Right lobe of liver (tissue), 4 donors: ENCODE results near the gene PCSK2.

ENCODE experiments used
- POLR2A ChIP-seq: fragments of 450-650 bp; IDR thresholded peaks from one replicate; pipeline ENCODE4 v1.6.1; 2017; ENCODE audit warnings: antibody characterized with exemption, mild to moderate bottlenecking
- TF ChIP-seq, protein P1 (sequence below), 4 donors: fragments of 200-600 bp in 3 of 4; fragments of 450-650 bp in 1 of 4; IDR thresholded peaks; one replicate each; pipeline versions ENCODE4 v1.5.1 to v1.8.0; 2016 to 2022; ENCODE audit warnings: antibody characterized with exemption in 4 of 4, mild to moderate bottlenecking in 2 of 4
- donor health status: DM: no; HTN: no; CAD: no.
- donor health status: DM: no; HTN: no; CAD: no.
- donor health status: DM: no; HTN: yes; CAD: no.

DNA sequence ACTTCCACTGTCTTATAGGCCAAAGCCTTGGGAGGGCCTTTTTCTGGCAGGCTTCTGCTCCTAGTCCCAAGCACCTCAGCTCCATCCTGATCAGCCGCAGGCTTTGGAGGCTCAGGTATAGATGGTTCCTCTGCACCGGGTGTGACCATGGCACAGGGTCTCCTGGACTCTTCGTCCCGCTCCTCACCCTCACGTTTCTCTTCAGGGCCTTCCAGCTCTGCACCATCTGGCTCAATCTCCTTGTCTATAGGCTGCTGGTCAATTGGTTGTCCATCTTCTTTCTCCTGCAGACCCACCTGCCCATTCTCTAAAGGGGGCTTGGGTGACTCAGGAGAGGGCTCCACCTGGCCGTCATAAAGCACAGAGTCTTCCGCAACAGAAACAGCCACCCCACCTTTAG is 267.4 kb downstream of the PCSK2 start:
- TF ChIP-seq, protein P1, sequence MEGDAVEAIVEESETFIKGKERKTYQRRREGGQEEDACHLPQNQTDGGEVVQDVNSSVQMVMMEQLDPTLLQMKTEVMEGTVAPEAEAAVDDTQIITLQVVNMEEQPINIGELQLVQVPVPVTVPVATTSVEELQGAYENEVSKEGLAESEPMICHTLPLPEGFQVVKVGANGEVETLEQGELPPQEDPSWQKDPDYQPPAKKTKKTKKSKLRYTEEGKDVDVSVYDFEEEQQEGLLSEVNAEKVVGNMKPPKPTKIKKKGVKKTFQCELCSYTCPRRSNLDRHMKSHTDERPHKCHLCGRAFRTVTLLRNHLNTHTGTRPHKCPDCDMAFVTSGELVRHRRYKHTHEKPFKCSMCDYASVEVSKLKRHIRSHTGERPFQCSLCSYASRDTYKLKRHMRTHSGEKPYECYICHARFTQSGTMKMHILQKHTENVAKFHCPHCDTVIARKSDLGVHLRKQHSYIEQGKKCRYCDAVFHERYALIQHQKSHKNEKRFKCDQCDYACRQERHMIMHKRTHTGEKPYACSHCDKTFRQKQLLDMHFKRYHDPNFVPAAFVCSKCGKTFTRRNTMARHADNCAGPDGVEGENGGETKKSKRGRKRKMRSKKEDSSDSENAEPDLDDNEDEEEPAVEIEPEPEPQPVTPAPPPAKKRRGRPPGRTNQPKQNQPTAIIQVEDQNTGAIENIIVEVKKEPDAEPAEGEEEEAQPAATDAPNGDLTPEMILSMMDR (IDR thresholded peaks at IDR 0.05): no peak
- TF ChIP-seq POLR2A: no peak
